OCI-LY3 (cell line): ENCODE results near the gene SLC24A1.

Experiments used
- CTCF ChIP-seq: fragments of 200-600, 300-600 bp; sonication (generic); IDR thresholded peaks from 2 replicates; pipeline ENCODE4 v1.5.1; 2014; ENCODE audit warnings: antibody characterized with exemption, low read length, low read depth
- EZH2phosphoT487 ChIP-seq: fragments of 200-600 bp; shearing (Covaris generic); IDR thresholded peaks from 2 replicates; pipeline ENCODE4 v1.6.1; 2018; ENCODE audit warnings: antibody characterized with exemption, mixed run types, low read depth

DNA sequence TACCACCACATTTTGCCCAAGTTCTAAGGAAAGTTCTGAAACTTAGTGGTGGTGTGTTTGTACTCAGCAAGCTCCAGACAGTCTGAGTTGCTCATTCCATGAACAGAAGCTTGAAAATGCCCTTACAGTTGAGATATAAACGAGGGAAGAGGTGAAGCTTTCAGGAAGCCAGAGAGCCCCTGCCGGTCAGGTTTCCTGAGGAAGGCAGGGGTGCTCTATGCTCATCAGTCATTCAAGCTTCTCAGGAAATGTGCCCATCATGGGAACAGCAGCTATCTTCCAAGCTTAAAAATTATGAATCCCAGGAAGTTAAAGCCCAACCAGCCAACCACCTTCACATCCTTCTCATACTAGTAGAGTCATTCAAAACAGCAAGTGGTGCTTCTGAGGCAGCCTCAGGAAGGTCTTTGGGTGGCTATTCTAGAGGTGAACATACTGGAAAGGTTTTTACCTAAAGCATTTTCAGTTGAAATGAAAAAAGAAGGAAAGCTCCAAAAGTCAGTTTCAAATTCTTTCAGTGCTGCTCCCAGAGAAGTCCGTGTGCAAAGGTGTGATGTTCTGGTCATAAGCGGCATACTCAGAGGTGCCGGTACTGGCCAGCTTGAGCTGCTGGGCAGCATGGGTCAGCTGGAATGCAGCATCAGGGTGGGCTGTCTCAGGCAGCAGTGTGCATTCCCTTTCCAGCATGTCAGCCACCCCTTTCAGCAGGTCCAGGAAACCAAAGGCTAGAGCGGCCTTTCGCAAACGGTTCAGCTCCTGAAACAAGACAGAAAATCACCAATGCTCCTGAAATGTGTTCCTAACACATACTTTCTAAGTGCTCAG is 42.6 kb upstream of the SLC24A1 start:
- TF ChIP-seq CTCF (no peak), EZH2phosphoT487 (no peak)
